Measurements from ENCODE around the gene ARMC2. TPM values are rescaled to one million over a fixed set of nuclear protein-coding genes. Genes with fewer than 3 reads are reported as not detected.

ARMC2 gene
- total and polyA plus RNA-seq, 2 of the 8 experiments (the other 6 are each of a cell fraction or from before 2014, with no cell fraction given), result 1.6 to 4.4 TPM

DNA sequence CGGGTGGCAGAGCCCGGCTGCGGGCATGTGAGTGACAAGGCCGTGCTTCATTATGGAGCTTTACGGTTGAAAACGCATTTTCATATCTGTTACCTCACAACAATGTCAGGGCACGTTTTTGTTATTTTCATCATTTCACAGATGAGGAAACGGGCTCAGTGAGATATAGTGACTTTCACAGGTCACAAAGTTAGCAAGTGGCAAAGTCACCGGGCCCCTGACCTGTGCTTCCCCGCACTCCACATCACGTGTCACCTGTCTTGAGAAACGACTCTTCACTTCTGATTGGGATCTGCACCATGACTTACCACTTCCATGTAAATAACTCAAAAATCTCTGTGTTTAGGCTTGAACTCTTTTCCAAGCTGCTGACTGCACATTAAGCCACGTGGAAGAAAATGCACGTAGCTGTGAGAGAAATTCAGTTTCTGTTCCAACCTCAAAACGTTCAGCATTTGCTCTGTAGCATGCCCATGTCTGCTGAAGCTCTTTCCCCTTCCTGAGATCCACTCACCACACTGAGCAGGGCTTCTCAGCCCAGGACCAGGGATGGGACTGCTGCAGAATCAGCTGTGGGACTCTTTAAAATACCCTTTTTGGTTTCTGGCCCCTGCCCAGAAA is 107.2 kb downstream of the ARMC2 start:
- Histone ChIP-seq H4K91ac (replicated peaks; ENCODE audit: insufficient read length, low read length) (no peak overlapping the region), H3K56ac (replicated peaks; ENCODE audit: insufficient read length, low read depth, low read length) (no peak overlapping the region), H3K23ac (ENCODE audit: insufficient read length) (no peak overlapping the region), H4K5ac (ENCODE audit: insufficient read length, low read depth, low read length) (no peak overlapping the region), H3K36me3 (ENCODE audit: control insufficient read depth in 2 of 4, insufficient read depth in 4 of 4, low read length in 3 of 4) (no peaks in the 10 kb centered on the region), H2BK15ac (ENCODE audit: low read length) (no peak overlapping the region), H2AFZ (ENCODE audit: low read length) (no peak overlapping the region), H4K20me1 (replicated peaks in 1 of 2; ENCODE audit: control insufficient read depth in 1 of 2, insufficient read depth in 2 of 2, low read length in 2 of 2) (peaks cover 0 to 2% of the 10 kb centered on the region in 2 experiments), H3K23me2 (ENCODE audit: low read depth, low read length) (no peaks in the 10 kb centered on the region), H3K79me2 (ENCODE audit: control insufficient read depth in 1 of 2, insufficient read depth in 2 of 2, low read length in 2 of 2) (no peaks in the 10 kb centered on the region), H2BK5ac (ENCODE audit: low read depth, low read length) (no peak overlapping the region), H3K27ac (ENCODE audit: low read depth, low read length) (no peak overlapping the region), H3K4me1 (replicated peaks in 1 of 4; ENCODE audit: control insufficient read depth in 3 of 4, insufficient read depth in 4 of 4, low read length in 3 of 4) (no peaks in the 10 kb centered on the region), H4K8ac (ENCODE audit: extremely low read depth, insufficient read depth, low read length) (no peak overlapping the region), H3K4me2 (ENCODE audit: insufficient read depth in 1 of 2, low read depth in 2 of 2, low read length in 2 of 2) (no peak overlapping the region), H3K18ac (ENCODE audit: extremely low read depth, low read length) (no peak overlapping the region), H2BK12ac (ENCODE audit: low read depth, low read length) (no peak overlapping the region), H2AK5ac (ENCODE audit: low read depth, low read length) (no peak overlapping the region), H2BK120ac (replicated peaks; ENCODE audit: low read depth, low read length) (no peak overlapping the region), H3K9me3 (ENCODE audit: insufficient read depth in 2 of 2, low read depth in 1 of 2, low read length in 1 of 2) (no peaks in the 10 kb centered on the region), H3K9ac (replicated peaks in 1 of 4; ENCODE audit: extremely low read depth in 1 of 4, low read depth in 3 of 4, low read length in 3 of 4) (no peak overlapping the region), H3K14ac (ENCODE audit: insufficient read length) (no peak overlapping the region), H2BK20ac (ENCODE audit: low read length) (no peak overlapping the region), H3K79me1 (ENCODE audit: low read depth, low read length) (no peaks in the 10 kb centered on the region), H3K4me3 (ENCODE audit: extremely low read depth in 1 of 4, insufficient read depth in 2 of 4, low read depth in 3 of 4, low read length in 4 of 4) (no peak overlapping the region), H3K4ac (replicated peaks; ENCODE audit: insufficient read length, low read depth, low read length) (no peak overlapping the region), H3K27me3 (replicated peaks in 1 of 4; ENCODE audit: control insufficient read depth in 3 of 4, extremely low read depth in 1 of 4, insufficient read depth in 3 of 4, low read length in 3 of 4) (no peaks in the 10 kb centered on the region)
- ChIA-PET CTCF (ENCODE audit: partially characterized antibody) (interaction anchor here (0.6 to 2.0 kb wide), 6 partner anchors 11 to 62 kb away, joined by 3 to 9 read pairs (median 4); no protein-coding TSS in a partner anchor), POLR2A (ENCODE audit: partially characterized antibody) (interaction anchor here (1.2 kb wide), 1 partner anchor 10 kb away, joined by 5 read pairs; no protein-coding TSS in a partner anchor)
- TF ChIP-seq TAF7 (optimal IDR thresholded peaks at IDR 0.05; ENCODE audit: borderline replicate concordance, low read depth, low read length) (no peak), SIN3A (conservative IDR thresholded peaks at IDR 0.05 in 1 of 2, IDR thresholded peaks at IDR 0.05 in 1 of 2; ENCODE audit: low read depth in 1 of 2, low read length in 2 of 2) (no peak)
- WGBS, 2 experiments (ENCODE audit: extremely low coverage in 1 of 2, insufficient coverage in 1 of 2, insufficient read length in 1 of 2, insufficient replicate concordance in 2 of 2, low coverage in 1 of 2, low lambda C conversion rate in 2 of 2, missing lambda C conversion rate in 1 of 2), result 85% methylated on average over 15 of the region's 15 CpGs; no CpG with 5 or more reads in 1 of the 2 experiments
- DNase-seq (ENCODE audit: low read depth in 1 of 2, low spot score in 2 of 2) (no peak), FAIRE-seq (no peak)

Data from H1 (cell line).